Loucy (cell line): ENCODE data around the gene CROCC.

Experiments used
- H2AFZ ChIP-seq: fragments of 200-600 bp; sonication (generic); 2 replicates; pipeline ENCODE4 v1.6.0; 2016; ENCODE audit warnings: antibody characterized with exemption, mild to moderate bottlenecking, low read length, moderate library complexity
- H3F3A ChIP-seq: fragments of 200-600 bp; 2 replicates; pipeline ENCODE4 v1.6.0; 2016; ENCODE audit warnings: antibody characterized with exemption, low read depth, mild to moderate bottlenecking
- H3K27me3 ChIP-seq: fragments of 200-600 bp; sonication (generic); 2 replicates; pipeline ENCODE4 v1.6.1; 2014; ENCODE audit warnings: low read length, mild to moderate bottlenecking; ENCODE audit not compliant: insufficient read depth, poor library complexity, severe bottlenecking
- H3K36me3 ChIP-seq: fragments of 200-600 bp; sonication (generic); 2 replicates; pipeline ENCODE4 v1.6.1; 2016; ENCODE audit warnings: low read length; ENCODE audit not compliant: insufficient read depth
- H3K4me1 ChIP-seq: fragments of 200-600 bp; sonication (generic); 2 replicates; pipeline ENCODE4 v1.5.1; 2014; ENCODE audit warnings: low read length, mild to moderate bottlenecking; ENCODE audit not compliant: insufficient read depth, poor library complexity, severe bottlenecking
- H3K4me2 ChIP-seq: fragments of 200-600 bp; sonication (generic); 2 replicates; pipeline ENCODE4 v1.6.0; 2014; ENCODE audit warnings: antibody characterized with exemption, low read length, low read depth, mild to moderate bottlenecking; ENCODE audit not compliant: poor library complexity, severe bottlenecking
- H3K4me3 ChIP-seq: fragments of 200-600 bp; sonication (generic); 2 replicates; pipeline ENCODE4 v1.5.1; 2014; ENCODE audit warnings: low read length, mild to moderate bottlenecking, mixed read lengths; ENCODE audit not compliant: poor library complexity, severe bottlenecking
- H3K79me2 ChIP-seq: fragments of 200-600 bp; sonication (generic); 2 replicates; pipeline ENCODE4 v1.6.1; 2014; ENCODE audit warnings: low read length; ENCODE audit not compliant: insufficient read depth
- H3K9ac ChIP-seq: fragments of 200-600 bp; sonication (generic); 2 replicates; pipeline ENCODE4 v1.6.0; 2014; ENCODE audit warnings: mild to moderate bottlenecking, low read depth, low read length, moderate library complexity; ENCODE audit not compliant: poor library complexity, severe bottlenecking
- H3K9me2 ChIP-seq: fragments of 200-600 bp; sonication (generic); replicated peaks from 2 replicates; pipeline ENCODE4 v1.6.1; 2016; ENCODE audit warnings: low read depth, low read length, mixed read lengths
- H3K9me3 ChIP-seq: fragments of 200-600 bp; sonication (generic); 2 replicates; pipeline ENCODE4 v1.6.1; 2014; ENCODE audit warnings: mild to moderate bottlenecking, antibody characterized with exemption, low read length, low read depth; ENCODE audit not compliant: insufficient read depth
- H4K20me1 ChIP-seq: fragments of 200-600 bp; sonication (generic); 2 replicates; pipeline ENCODE4 v1.6.0; 2014; ENCODE audit warnings: antibody characterized with exemption, low read length, mild to moderate bottlenecking; ENCODE audit not compliant: insufficient read depth, poor library complexity, severe bottlenecking
- EZH2phosphoT487 ChIP-seq: fragments of 200-600 bp; IDR thresholded peaks from 2 replicates; pipeline ENCODE4 v1.6.1; 2018; ENCODE audit warnings: antibody characterized with exemption, mild to moderate bottlenecking, moderate library complexity, borderline replicate concordance
- TF ChIP-seq, protein P1 (sequence below): fragments of 200-600 bp; sonication (generic); conservative IDR thresholded peaks from 2 replicates; pipeline ENCODE4 v1.5.1; 2014; ENCODE audit warnings: mild to moderate bottlenecking, antibody characterized with exemption, low read length

CROCC gene

DNA sequence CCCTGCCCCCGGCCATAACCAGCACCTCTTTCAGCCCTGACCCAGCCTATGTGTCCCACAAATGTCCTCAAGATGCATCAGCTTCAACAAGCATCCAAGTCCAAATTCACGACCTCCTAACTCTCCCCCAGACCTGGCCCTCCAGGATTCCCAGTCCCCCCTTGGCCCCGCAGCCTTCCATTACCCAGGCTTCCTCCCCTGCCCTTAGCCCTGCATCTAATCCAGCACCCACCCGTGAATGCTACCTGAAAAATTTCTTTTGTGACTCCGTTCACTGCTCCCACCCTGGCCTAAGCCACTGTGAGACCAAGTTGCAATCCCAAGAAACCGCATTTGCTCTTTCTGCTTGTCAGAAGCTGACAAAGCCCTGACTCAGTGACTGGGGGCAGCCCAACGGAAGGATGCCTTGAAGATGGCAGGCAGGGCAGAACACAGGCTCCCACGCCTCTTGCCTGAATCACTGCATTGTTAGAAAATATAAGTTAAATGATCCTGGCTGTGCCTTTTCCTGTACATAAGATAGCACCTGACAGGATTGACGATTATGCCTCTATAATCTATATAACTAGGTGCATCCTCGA is 59.6 kb downstream of the CROCC start:
- no peak overlapping the region for H2AFZ ChIP-seq
- H3K9me2 ChIP-seq = no peaks in the 10 kb centered on the region
- TF ChIP-seq, protein P1, sequence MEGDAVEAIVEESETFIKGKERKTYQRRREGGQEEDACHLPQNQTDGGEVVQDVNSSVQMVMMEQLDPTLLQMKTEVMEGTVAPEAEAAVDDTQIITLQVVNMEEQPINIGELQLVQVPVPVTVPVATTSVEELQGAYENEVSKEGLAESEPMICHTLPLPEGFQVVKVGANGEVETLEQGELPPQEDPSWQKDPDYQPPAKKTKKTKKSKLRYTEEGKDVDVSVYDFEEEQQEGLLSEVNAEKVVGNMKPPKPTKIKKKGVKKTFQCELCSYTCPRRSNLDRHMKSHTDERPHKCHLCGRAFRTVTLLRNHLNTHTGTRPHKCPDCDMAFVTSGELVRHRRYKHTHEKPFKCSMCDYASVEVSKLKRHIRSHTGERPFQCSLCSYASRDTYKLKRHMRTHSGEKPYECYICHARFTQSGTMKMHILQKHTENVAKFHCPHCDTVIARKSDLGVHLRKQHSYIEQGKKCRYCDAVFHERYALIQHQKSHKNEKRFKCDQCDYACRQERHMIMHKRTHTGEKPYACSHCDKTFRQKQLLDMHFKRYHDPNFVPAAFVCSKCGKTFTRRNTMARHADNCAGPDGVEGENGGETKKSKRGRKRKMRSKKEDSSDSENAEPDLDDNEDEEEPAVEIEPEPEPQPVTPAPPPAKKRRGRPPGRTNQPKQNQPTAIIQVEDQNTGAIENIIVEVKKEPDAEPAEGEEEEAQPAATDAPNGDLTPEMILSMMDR = no peak
- TF ChIP-seq EZH2phosphoT487 = no peak
- no peaks in the 10 kb centered on the region for H3F3A ChIP-seq
- H4K20me1 ChIP-seq = no peaks in the 10 kb centered on the region
- no peaks in the 10 kb centered on the region for H3K27me3 ChIP-seq
- H3K4me2 ChIP-seq = no peak overlapping the region
- H3K4me3 ChIP-seq = no peak overlapping the region
- H3K4me1 ChIP-seq = peaks cover 11% of the 10 kb centered on the region
- no peaks in the 10 kb centered on the region for H3K79me2 ChIP-seq
- no peaks in the 10 kb centered on the region; the same call in 1 of the 2 replicates for H3K36me3 ChIP-seq
- H3K9me3 ChIP-seq = no peaks in the 10 kb centered on the region
- no peak overlapping the region for H3K9ac ChIP-seq

DNA sequence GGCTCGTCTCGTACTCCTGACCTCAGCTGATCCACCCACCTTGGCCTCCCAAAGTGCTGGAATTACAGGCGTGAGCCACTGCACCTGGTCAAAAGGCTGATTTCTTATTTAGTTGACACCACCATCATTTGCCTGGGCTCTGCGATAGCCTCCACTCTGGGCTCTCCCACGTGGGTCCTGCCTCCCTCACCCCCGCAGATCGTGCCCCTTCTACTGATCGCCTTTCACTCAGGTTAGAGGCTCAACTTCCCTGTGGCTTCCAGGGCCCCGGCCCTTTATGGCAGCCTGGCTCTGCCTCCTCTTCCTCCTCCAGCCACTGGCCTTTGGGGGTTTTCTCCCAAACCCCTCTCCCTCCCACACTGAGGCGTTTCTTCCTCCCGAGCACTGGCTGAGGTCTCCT is 61.2 kb downstream of the CROCC start:
- Histone ChIP-seq H4K20me1 (no peaks in the 10 kb centered on the region), H3K4me2 (no peak overlapping the region), H3K27me3 (no peaks in the 10 kb centered on the region), H3K36me3 (no peaks in the 10 kb centered on the region; the same call in 1 of the 2 replicates), H2AFZ (no peak overlapping the region), H3K4me1 (peaks cover 11% of the 10 kb centered on the region), H3K4me3 (no peak overlapping the region), H3K9ac (no peak overlapping the region), H3K79me2 (no peaks in the 10 kb centered on the region), H3K9me2 (no peaks in the 10 kb centered on the region), H3F3A (no peaks in the 10 kb centered on the region), H3K9me3 (no peaks in the 10 kb centered on the region)
- no peak for TF ChIP-seq EZH2phosphoT487
- TF ChIP-seq, protein P1 = no peak

DNA sequence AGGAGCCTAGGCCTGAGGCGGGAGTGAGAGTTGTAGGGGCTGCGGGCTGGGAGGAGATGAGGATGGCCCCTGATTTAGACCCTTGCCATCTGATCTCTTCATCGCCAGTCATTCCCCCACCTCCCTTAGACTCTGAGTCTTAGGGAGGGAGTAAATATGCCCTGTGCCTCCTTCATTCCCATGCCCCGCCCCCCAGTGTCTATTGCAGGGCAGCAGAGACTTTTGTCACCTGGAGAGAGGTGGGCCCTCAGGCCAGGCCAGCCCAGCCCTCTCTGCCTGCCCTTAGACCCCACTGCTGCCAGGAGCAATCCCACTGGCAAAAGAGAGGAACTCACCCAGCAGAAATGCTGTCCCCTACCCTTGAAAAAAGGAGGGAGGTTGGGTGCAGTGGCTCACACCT is 61.9 kb downstream of the CROCC start:
- Histone ChIP-seq H3K27me3 (no peaks in the 10 kb centered on the region), H3K9me2 (no peaks in the 10 kb centered on the region), H2AFZ (no peak overlapping the region), H3K4me3 (no peak overlapping the region), H3K4me1 (peaks cover 4% of the 10 kb centered on the region), H3K9ac (no peak overlapping the region), H3K9me3 (no peaks in the 10 kb centered on the region), H3F3A (no peaks in the 10 kb centered on the region), H3K36me3 (no peaks in the 10 kb centered on the region; the same call in 1 of the 2 replicates), H3K79me2 (no peaks in the 10 kb centered on the region), H4K20me1 (no peaks in the 10 kb centered on the region), H3K4me2 (no peak overlapping the region)
- no peak for TF ChIP-seq EZH2phosphoT487
- TF ChIP-seq, protein P1 = no peak
